Neural cell (in vitro differentiated cells): Measurements from ENCODE around the gene ICE2. TPM values are rescaled to one million over a fixed set of nuclear protein-coding genes. Genes with fewer than 3 reads are reported as not detected.

Experiments used
- H2AFZ ChIP-seq: fragments of 200-600, 300-800 bp; sonication (generic), shearing (Covaris generic); 2 replicates; pipeline ENCODE4 v1.6.0; 2014; ENCODE audit warnings: low read depth, mild to moderate bottlenecking, antibody characterized with exemption, low read length, moderate library complexity
- H3F3A ChIP-seq: fragments of 200-600 bp; shearing (Covaris generic); 2 replicates; pipeline ENCODE4 v1.6.1; 2016; ENCODE audit warnings: mild to moderate bottlenecking, moderate library complexity, mixed read lengths, antibody characterized with exemption, low read length; ENCODE audit not compliant: insufficient read depth, poor library complexity, severe bottlenecking
- H3K27ac ChIP-seq: fragments of 200-600, 300-800 bp; sonication (generic), shearing (Covaris generic); 2 replicates; pipeline ENCODE4 v1.5.1; 2014; ENCODE audit warnings: mild to moderate bottlenecking, low read length, moderate library complexity
- H3K27me3 ChIP-seq: fragments of 300-800, 200-600 bp; sonication (generic), shearing (Covaris generic); 2 replicates; pipeline ENCODE4 v1.6.0; 2014; ENCODE audit warnings: mild to moderate bottlenecking, low read depth, low read length, moderate library complexity; ENCODE audit not compliant: insufficient read depth
- H3K36me3 ChIP-seq: fragments of 300-800, 200-600 bp; sonication (generic), shearing (Covaris generic); 2 replicates; pipeline ENCODE4 v1.5.1; 2014; ENCODE audit warnings: mild to moderate bottlenecking, antibody characterized with exemption, low read length, moderate library complexity; ENCODE audit not compliant: insufficient read depth
- H3K4me2 ChIP-seq: fragments of 300-800, 200-600 bp; sonication (generic), shearing (Covaris generic); 2 replicates; pipeline ENCODE4 v1.6.0; 2014; ENCODE audit warnings: mild to moderate bottlenecking, low read length
- H3K4me3 ChIP-seq: fragments of 300-800, 200-600 bp; sonication (generic), shearing (Covaris generic); 2 replicates; pipeline ENCODE4 v1.5.1; 2014; ENCODE audit warnings: mild to moderate bottlenecking, low read length, moderate library complexity
- H3K79me2 ChIP-seq: fragments of 200-600 bp; shearing (Covaris generic); replicated peaks from 2 replicates; pipeline ENCODE4 v1.6.0; 2014; ENCODE audit warnings: mild to moderate bottlenecking, low read length, moderate library complexity; ENCODE audit not compliant: insufficient read depth
- H3K9ac ChIP-seq: fragments of 300-800, 200-600 bp; sonication (generic), shearing (Covaris generic); 2 replicates; pipeline ENCODE4 v1.6.1; 2016; ENCODE audit warnings: mild to moderate bottlenecking, low read length, mixed read lengths
- H3K9me2 ChIP-seq: fragments of 200-600 bp; shearing (Covaris generic); 2 replicates; pipeline ENCODE4 v1.6.1; 2016; ENCODE audit warnings: mild to moderate bottlenecking, low read length, mixed read lengths; ENCODE audit not compliant: insufficient read depth
- H3K9me3 ChIP-seq: fragments of 200-600, 300-800 bp; sonication (generic), shearing (Covaris generic); 2 replicates; pipeline ENCODE4 v1.6.1; 2016; ENCODE audit warnings: mild to moderate bottlenecking, mixed run types, low read length, moderate library complexity, mixed read lengths
- H4K20me1 ChIP-seq: fragments of 200-600 bp; shearing (Covaris generic); 2 replicates; pipeline ENCODE4 v1.6.1; 2016; ENCODE audit warnings: mild to moderate bottlenecking, mixed run types; ENCODE audit not compliant: insufficient read depth
- CTCF ChIP-seq: fragments of 450-650 bp; IDR thresholded peaks from 2 replicates; pipeline ENCODE4 v1.5.1; 2014; ENCODE audit warnings: antibody characterized with exemption, mild to moderate bottlenecking, moderate library complexity; ENCODE audit not compliant: poor library complexity, severe bottlenecking
- EP300 ChIP-seq: fragments of 450-650 bp; conservative IDR thresholded peaks from 2 replicates; pipeline ENCODE4 v1.6.1; 2014; ENCODE audit warnings: antibody characterized with exemption, mild to moderate bottlenecking, moderate library complexity; ENCODE audit not compliant: poor library complexity, severe bottlenecking
- EZH2 ChIP-seq: fragments of 200-600, 300-800 bp; shearing (Covaris generic), sonication (generic); IDR thresholded peaks from 2 replicates; pipeline ENCODE4 v1.6.1; 2014; ENCODE audit warnings: antibody characterized with exemption, low read length, borderline replicate concordance, mild to moderate bottlenecking; ENCODE audit not compliant: insufficient read depth, poor library complexity, severe bottlenecking
- MXI1 ChIP-seq: fragments of 450-650 bp; conservative IDR thresholded peaks from 2 replicates; pipeline ENCODE4 v1.6.1; 2014; ENCODE audit warnings: antibody characterized with exemption, mild to moderate bottlenecking; ENCODE audit not compliant: poor library complexity, severe bottlenecking
- POLR2AphosphoS5 ChIP-seq: IDR thresholded peaks from 2 replicates; pipeline ENCODE4 v1.6.1; 2012
- RAD21 ChIP-seq: fragments of 450-650 bp; conservative IDR thresholded peaks from 2 replicates; pipeline ENCODE4 v1.6.1; 2014; ENCODE audit warnings: antibody characterized with exemption, mild to moderate bottlenecking, moderate library complexity
- REST ChIP-seq: IDR thresholded peaks from 2 replicates; pipeline ENCODE4 v1.6.1; 2012; ENCODE audit warnings: borderline replicate concordance
- SMC3 ChIP-seq: fragments of 450-650 bp; conservative IDR thresholded peaks from 2 replicates; pipeline ENCODE4 v1.6.1; 2014; ENCODE audit warnings: antibody characterized with exemption, mild to moderate bottlenecking, moderate library complexity; ENCODE audit not compliant: poor library complexity
- TAF1 ChIP-seq: IDR thresholded peaks from 2 replicates; pipeline ENCODE4 v1.6.1; 2012; ENCODE audit warnings: low read depth
- polyA plus RNA-seq: library from polyadenylated mRNA; depleted of rRNA; stranded (reverse); fragments of >200 nt; gene quantifications from 2 replicates; pipeline ENCODE4 v1.2.3, GENCODE V29; 2014

ICE2 gene
- polyA plus RNA-seq, 1 donor from 2014 or later, result 34.0 TPM

GRCh38 chr15:60520825-60521368 is 42.0 kb upstream of the ICE2 start:
- Histone ChIP-seq H4K20me1 (no peaks in the 10 kb centered on the region), H3K9me3 (no peaks in the 10 kb centered on the region), H2AFZ (no peak overlapping the region), H3K27me3 (no peaks in the 10 kb centered on the region), H3K36me3 (no peaks in the 10 kb centered on the region), H3K79me2 (no peaks in the 10 kb centered on the region), H3K4me2 (no peak overlapping the region), H3K4me3 (no peak overlapping the region), H3F3A (no peaks in the 10 kb centered on the region), H3K9ac (no peak overlapping the region), H3K27ac (no peak overlapping the region), H3K9me2 (no peaks in the 10 kb centered on the region)
- TF ChIP-seq CTCF, result peak; percentile 90
- no peak for TF ChIP-seq EZH2
- peak; percentile 85 for TF ChIP-seq RAD21
- peak; percentile 89 for TF ChIP-seq SMC3

GRCh38 chr15:60520013-60520824 is 41.3 kb upstream of the ICE2 start:
- Histone ChIP-seq H3K9me2 (no peaks in the 10 kb centered on the region), H3F3A (no peaks in the 10 kb centered on the region), H3K79me2 (no peaks in the 10 kb centered on the region), H3K27me3 (no peaks in the 10 kb centered on the region), H3K9me3 (no peaks in the 10 kb centered on the region), H3K27ac (no peak overlapping the region), H3K4me3 (no peak overlapping the region), H2AFZ (no peak overlapping the region), H4K20me1 (no peaks in the 10 kb centered on the region), H3K4me2 (no peak overlapping the region), H3K9ac (no peak overlapping the region), H3K36me3 (no peaks in the 10 kb centered on the region)
- TF ChIP-seq SMC3, result no peak
- TF ChIP-seq MXI1, result no peak
- no peak for TF ChIP-seq EZH2
- no peak for TF ChIP-seq POLR2AphosphoS5
- TF ChIP-seq TAF1, result no peak
- TF ChIP-seq CTCF, result no peak
- TF ChIP-seq REST, result no peak
- no peak for TF ChIP-seq EP300
- TF ChIP-seq RAD21, result no peak
